ENCODE data around the gene RAB40C. TPM values are rescaled to one million over a fixed set of nuclear protein-coding genes. Genes with fewer than 3 reads are reported as not detected.

Gene RAB40C
- total and polyA plus RNA-seq, 7 donors: 16.8 to 41.2 (median 28.8) TPM

GRCh38 chr16:555528-556473 is 34.1 kb upstream of the RAB40C start:
- Histone ChIP-seq H3K36me3 (peaks cover 0 to 24% (median 15%) of the 10 kb centered on the region in 4 donors), H3K27ac (no peak overlapping the region), H3K4me1 (peaks cover 0 to 13% (median 6%) of the 10 kb centered on the region in 4 donors), H3K9me3 (no peaks in the 10 kb centered on the region), H3K4me3 (no peak overlapping the region), H3K27me3 (peaks cover 16 to 31% (median 28%) of the 10 kb centered on the region in 3 donors)
- WGBS, 2 donors: 56 to 83% methylated on average over 32 of the region's 32 CpGs
- no peak for DNase-seq
- intact Hi-C loops (cut with DNase I): no loop called here
- TF ChIP-seq POLR2A (IDR thresholded peaks at IDR 0.05) (no peak), CTCF (IDR thresholded peaks at IDR 0.05) (no peak), POLR2AphosphoS5 (IDR thresholded peaks at IDR 0.05) (no peak), EP300 (IDR thresholded peaks at IDR 0.05) (no peak)

- TF ChIP-seq POLR2AphosphoS5 (IDR thresholded peaks at IDR 0.05) (no peak), CTCF (IDR thresholded peaks at IDR 0.05) (no peak), EP300 (IDR thresholded peaks at IDR 0.05) (no peak), POLR2A (IDR thresholded peaks at IDR 0.05) (no peak)
- 76 to 88% methylated on average over 32 of the region's 32 CpGs for WGBS, 2 donors
Observed at GRCh38 chr16:556474-557173, 33.2 kb upstream of the RAB40C start.

GRCh38 chr16:557463-558297 is 32.2 kb upstream of the RAB40C start:
- Histone ChIP-seq H3K36me3 (peaks cover 0 to 8% (median 1%) of the 10 kb centered on the region in 4 donors), H3K27me3 (peaks cover 24 to 46% (median 42%) of the 10 kb centered on the region in 3 donors)
- intact Hi-C loops (cut with DNase I): no loop called here

More at GRCh38 chr16:556474-557173, 33.2 kb upstream of the RAB40C start:
- H3K36me3 ChIP-seq: peaks cover 0 to 19% (median 11%) of the 10 kb centered on the region in 4 donors
- H3K27me3 ChIP-seq: peaks cover 24 to 39% (median 36%) of the 10 kb centered on the region in 3 donors
- no peak overlapping the region for H3K27ac ChIP-seq
- no peak overlapping the region for H3K4me3 ChIP-seq
- intact Hi-C loops (cut with DNase I): no loop called here
- peaks cover 0 to 14% (median 7%) of the 10 kb centered on the region in 4 donors for H3K4me1 ChIP-seq
- no peaks in the 10 kb centered on the region for H3K9me3 ChIP-seq
- DNase-seq: no peak

GRCh38 chr16:558298-559020 is 31.4 kb upstream of the RAB40C start:
- no peak for DNase-seq
- TF ChIP-seq POLR2A (IDR thresholded peaks at IDR 0.05): no peak
- TF ChIP-seq POLR2AphosphoS5 (IDR thresholded peaks at IDR 0.05): no peak
- WGBS, 2 donors: 27 to 55% methylated on average over 22 of the region's 22 CpGs
- H3K36me3 ChIP-seq: peaks cover 0 to 3% (median 0%) of the 10 kb centered on the region in 4 donors
- H3K4me1 ChIP-seq: peaks cover 0 to 14% (median 7%) of the 10 kb centered on the region in 4 donors
- H3K9me3 ChIP-seq: no peaks in the 10 kb centered on the region
- no peak overlapping the region for H3K27ac ChIP-seq
- intact Hi-C loops (cut with DNase I): no loop called here
- peaks cover 24 to 46% (median 42%) of the 10 kb centered on the region in 3 donors for H3K27me3 ChIP-seq
- H3K4me3 ChIP-seq: no peak overlapping the region

More at GRCh38 chr16:557463-558297, 32.2 kb upstream of the RAB40C start:
- Histone ChIP-seq H3K9me3 (no peaks in the 10 kb centered on the region), H3K4me3 (no peak overlapping the region), H3K27ac (no peak overlapping the region), H3K4me1 (peaks cover 0 to 14% (median 7%) of the 10 kb centered on the region in 4 donors)
- DNase-seq: no peak
- WGBS, 2 donors: 79% methylated on average over 23 of the region's 23 CpGs
- TF ChIP-seq EP300 (IDR thresholded peaks at IDR 0.05): no peak

- WGBS, 2 donors: 45 to 80% methylated on average over 15 of the region's 15 CpGs
- no peak for DNase-seq
- Histone ChIP-seq H3K4me3 (no peak overlapping the region), H3K27me3 (peaks cover 24 to 49% (median 42%) of the 10 kb centered on the region in 3 donors), H3K27ac (no peak overlapping the region), H3K36me3 (no peaks in the 10 kb centered on the region), H3K9me3 (no peaks in the 10 kb centered on the region), H3K4me1 (peaks cover 0 to 14% (median 7%) of the 10 kb centered on the region in 4 donors)
- intact Hi-C loops (cut with DNase I): no loop called here
- TF ChIP-seq EP300 (IDR thresholded peaks at IDR 0.05): no peak
- no peak for TF ChIP-seq POLR2AphosphoS5 (IDR thresholded peaks at IDR 0.05)
- TF ChIP-seq POLR2A (IDR thresholded peaks at IDR 0.05): no peak
- TF ChIP-seq CTCF (IDR thresholded peaks at IDR 0.05): no peak
Observed at GRCh38 chr16:559021-559380, 30.9 kb upstream of the RAB40C start.

Measured in sigmoid colon (tissue), 7 donors.